Stimulated activated naive CD4-positive, alpha-beta T cell (primary cell): ENCODE data around the gene CCDC127.

Experiments
- DNase-seq, 6 experiments: peaks; one replicate each; lab custom pipeline; 2025; lab: John Stamatoyannopoulos, UW

CCDC127 gene

GRCh38 chr5:189486-189885, 28.5 kb downstream of the CCDC127 start:
- DNase-seq: no peak

GRCh38 chr5:188488-189481, 29.2 kb downstream of the CCDC127 start:
- DNase-seq: peak; percentile 72 to 88 (median 79)

GRCh38 chr5:187617-188451, 30.1 kb downstream of the CCDC127 start:
- DNase-seq: no peak

- no peak for DNase-seq
These were observed 30.9 kb downstream of the CCDC127 start for GRCh38 chr5:187042-187431.

- DNase-seq: no peak
These were observed 31.6 kb downstream of the CCDC127 start for GRCh38 chr5:186091-187041.

- no peak for DNase-seq
These were observed 32.6 kb downstream of the CCDC127 start for GRCh38 chr5:185095-186070.

GRCh38 chr5:184471-184870, 33.5 kb downstream of the CCDC127 start:
- DNase-seq: no peak

GRCh38 chr5:182126-182525, 35.8 kb downstream of the CCDC127 start:
- no peak for DNase-seq

- DNase-seq: no peak
These were observed 36.4 kb downstream of the CCDC127 start for GRCh38 chr5:181566-181965.

- no peak for DNase-seq
These were observed 36.8 kb downstream of the CCDC127 start for GRCh38 chr5:181160-181559.

- no peak for DNase-seq
These were observed 37.6 kb downstream of the CCDC127 start for GRCh38 chr5:180286-180918.

GRCh38 chr5:179401-179800, 38.6 kb downstream of the CCDC127 start:
- DNase-seq: no peak

- DNase-seq: no peak
These were observed 39.8 kb downstream of the CCDC127 start for GRCh38 chr5:178110-178509.

- no peak for DNase-seq
These were observed 41.6 kb downstream of the CCDC127 start for GRCh38 chr5:176296-176823.

GRCh38 chr5:174876-175465, 43.0 kb downstream of the CCDC127 start:
- DNase-seq: no peak

GRCh38 chr5:174291-174600, 43.7 kb downstream of the CCDC127 start:
- DNase-seq: no peak

GRCh38 chr5:173392-174290, 44.3 kb downstream of the CCDC127 start:
- DNase-seq: no peak

- no peak for DNase-seq
These were observed 45.1 kb downstream of the CCDC127 start for GRCh38 chr5:172841-173251.
